ENCODE measurements around the gene SCG5.

Gene SCG5

DNA sequence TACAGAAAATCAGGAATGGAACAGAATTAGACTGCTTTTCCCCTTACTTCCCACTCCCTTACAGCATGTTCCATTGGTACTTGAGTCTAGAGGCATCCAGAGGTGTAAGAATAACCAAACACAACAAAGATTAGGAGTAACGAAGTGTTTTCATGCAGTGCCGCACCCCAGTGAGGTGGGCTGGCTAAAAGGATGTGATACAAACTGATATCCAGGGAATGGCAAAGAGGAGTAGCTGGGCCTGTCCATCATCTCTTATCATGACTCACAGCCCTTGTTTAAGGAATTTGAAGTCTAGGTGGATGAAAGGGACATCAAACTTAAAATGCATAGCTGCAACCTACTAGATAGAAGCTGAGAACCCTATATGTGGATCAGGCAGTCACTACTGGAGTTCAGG is 16.4 kb downstream of the SCG5 start:
- Histone ChIP-seq H3K27me3 (ENCODE audit: insufficient read depth, low read length) (no peaks in the 10 kb centered on the region), H3K9me3 (ENCODE audit: low read length) (no peaks in the 10 kb centered on the region), H3K4me3 (ENCODE audit: low read depth, low read length, poor library complexity, severe bottlenecking) (no peak overlapping the region), H3K36me3 (ENCODE audit: insufficient read depth, low read length) (peaks cover 37% of the 10 kb centered on the region), H3K27ac (ENCODE audit: low read depth, low read length, poor library complexity, severe bottlenecking) (no peak overlapping the region), H3K4me2 (ENCODE audit: low read length) (no peak overlapping the region), H4K20me1 (ENCODE audit: insufficient read depth, low read length) (no peaks in the 10 kb centered on the region), H3K4me1 (ENCODE audit: insufficient read depth, low read length, severe bottlenecking) (no peaks in the 10 kb centered on the region), H3K9ac (ENCODE audit: low read length) (no peak overlapping the region), H3K79me2 (ENCODE audit: insufficient read depth, low read length) (no peaks in the 10 kb centered on the region), H2AFZ (ENCODE audit: low read length) (no peak overlapping the region), H3K9me2 (ENCODE audit: low read depth, low read length) (no peaks in the 10 kb centered on the region), H3F3A (ENCODE audit: insufficient read depth, low read length) (no peaks in the 10 kb centered on the region)
- no peak for TF ChIP-seq EZH2 (IDR thresholded peaks at IDR 0.05; ENCODE audit: borderline replicate concordance, low read length)
- TF ChIP-seq, protein P1, sequence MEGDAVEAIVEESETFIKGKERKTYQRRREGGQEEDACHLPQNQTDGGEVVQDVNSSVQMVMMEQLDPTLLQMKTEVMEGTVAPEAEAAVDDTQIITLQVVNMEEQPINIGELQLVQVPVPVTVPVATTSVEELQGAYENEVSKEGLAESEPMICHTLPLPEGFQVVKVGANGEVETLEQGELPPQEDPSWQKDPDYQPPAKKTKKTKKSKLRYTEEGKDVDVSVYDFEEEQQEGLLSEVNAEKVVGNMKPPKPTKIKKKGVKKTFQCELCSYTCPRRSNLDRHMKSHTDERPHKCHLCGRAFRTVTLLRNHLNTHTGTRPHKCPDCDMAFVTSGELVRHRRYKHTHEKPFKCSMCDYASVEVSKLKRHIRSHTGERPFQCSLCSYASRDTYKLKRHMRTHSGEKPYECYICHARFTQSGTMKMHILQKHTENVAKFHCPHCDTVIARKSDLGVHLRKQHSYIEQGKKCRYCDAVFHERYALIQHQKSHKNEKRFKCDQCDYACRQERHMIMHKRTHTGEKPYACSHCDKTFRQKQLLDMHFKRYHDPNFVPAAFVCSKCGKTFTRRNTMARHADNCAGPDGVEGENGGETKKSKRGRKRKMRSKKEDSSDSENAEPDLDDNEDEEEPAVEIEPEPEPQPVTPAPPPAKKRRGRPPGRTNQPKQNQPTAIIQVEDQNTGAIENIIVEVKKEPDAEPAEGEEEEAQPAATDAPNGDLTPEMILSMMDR (IDR thresholded peaks at IDR 0.05; ENCODE audit: low read length): no peak

- H3K9ac ChIP-seq (ENCODE audit: low read length): no peak overlapping the region
- TF ChIP-seq, protein P1 (IDR thresholded peaks at IDR 0.05; ENCODE audit: low read length): no peak
- no peak for TF ChIP-seq EZH2 (IDR thresholded peaks at IDR 0.05; ENCODE audit: borderline replicate concordance, low read length)
Measured at GRCh38 chr15:32659340-32660155, 18.0 kb downstream of the SCG5 start.

GRCh38 chr15:32663671-32664070 is 22.2 kb downstream of the SCG5 start:
- no peak overlapping the region for H3K4me2 ChIP-seq (ENCODE audit: low read length)
- H4K20me1 ChIP-seq (ENCODE audit: insufficient read depth, low read length): no peaks in the 10 kb centered on the region
- H3K4me3 ChIP-seq (ENCODE audit: low read depth, low read length, poor library complexity, severe bottlenecking): no peak overlapping the region
- H3F3A ChIP-seq (ENCODE audit: insufficient read depth, low read length): no peaks in the 10 kb centered on the region
- no peak overlapping the region for H2AFZ ChIP-seq (ENCODE audit: low read length)
- peaks cover 14% of the 10 kb centered on the region; the same call in 1 of the 2 replicates for H3K36me3 ChIP-seq (ENCODE audit: insufficient read depth, low read length)
- no peaks in the 10 kb centered on the region for H3K27me3 ChIP-seq (ENCODE audit: insufficient read depth, low read length)
- TF ChIP-seq, protein P1 (IDR thresholded peaks at IDR 0.05; ENCODE audit: low read length): no peak
- no peak for TF ChIP-seq EZH2 (IDR thresholded peaks at IDR 0.05; ENCODE audit: borderline replicate concordance, low read length)
- H3K79me2 ChIP-seq (ENCODE audit: insufficient read depth, low read length): no peaks in the 10 kb centered on the region
- H3K9ac ChIP-seq (ENCODE audit: low read length): no peak overlapping the region
- H3K9me3 ChIP-seq (ENCODE audit: low read length): no peaks in the 10 kb centered on the region
- H3K4me1 ChIP-seq (ENCODE audit: insufficient read depth, low read length, severe bottlenecking): no peaks in the 10 kb centered on the region
- H3K27ac ChIP-seq (ENCODE audit: low read depth, low read length, poor library complexity, severe bottlenecking): no peak overlapping the region
- no peaks in the 10 kb centered on the region for H3K9me2 ChIP-seq (ENCODE audit: low read depth, low read length)

More at GRCh38 chr15:32659340-32660155, 18.0 kb downstream of the SCG5 start:
- Histone ChIP-seq H3K9me2 (ENCODE audit: low read depth, low read length) (no peaks in the 10 kb centered on the region), H3K27ac (ENCODE audit: low read depth, low read length, poor library complexity, severe bottlenecking) (no peak overlapping the region), H4K20me1 (ENCODE audit: insufficient read depth, low read length) (no peaks in the 10 kb centered on the region), H3K4me2 (ENCODE audit: low read length) (no peak overlapping the region), H3K36me3 (ENCODE audit: insufficient read depth, low read length) (peaks cover 26% of the 10 kb centered on the region; the same call in 1 of the 2 replicates), H3F3A (ENCODE audit: insufficient read depth, low read length) (no peaks in the 10 kb centered on the region), H2AFZ (ENCODE audit: low read length) (no peak overlapping the region), H3K4me1 (ENCODE audit: insufficient read depth, low read length, severe bottlenecking) (no peaks in the 10 kb centered on the region), H3K79me2 (ENCODE audit: insufficient read depth, low read length) (no peaks in the 10 kb centered on the region), H3K4me3 (ENCODE audit: low read depth, low read length, poor library complexity, severe bottlenecking) (no peak overlapping the region), H3K27me3 (ENCODE audit: insufficient read depth, low read length) (no peaks in the 10 kb centered on the region), H3K9me3 (ENCODE audit: low read length) (no peaks in the 10 kb centered on the region)

Data from OCI-LY1 (cell line).